Loucy (cell line): Measurements from ENCODE around the gene FANCE.

Experiments
- CTCF ChIP-seq: fragments of 200-600 bp; sonication (generic); conservative IDR thresholded peaks from 2 replicates; pipeline ENCODE4 v1.5.1; 2014; ENCODE audit warnings: mild to moderate bottlenecking, antibody characterized with exemption, low read length
- EZH2phosphoT487 ChIP-seq: fragments of 200-600 bp; IDR thresholded peaks from 2 replicates; pipeline ENCODE4 v1.6.1; 2018; ENCODE audit warnings: antibody characterized with exemption, mild to moderate bottlenecking, moderate library complexity, borderline replicate concordance

- no peak for TF ChIP-seq CTCF
- no peak for TF ChIP-seq EZH2phosphoT487
These were observed 39.6 kb downstream of the FANCE start for GRCh38 chr6:35491558-35492257.
